ENCODE measurements around the gene PRKCA. TPM values are rescaled to one million over a fixed set of nuclear protein-coding genes. Genes with fewer than 3 reads are reported as not detected.

Gene PRKCA
- total RNA-seq, 2 experiments from 2014 or later: 63.1 to 68.9 TPM

GRCh38 chr17:66524877-66525276 is 222.5 kb downstream of the PRKCA start:
- peaks cover 16% of the 10 kb centered on the region for H3K36me3 Mint-ChIP-seq
- no peaks in the 10 kb centered on the region for H3K27me3 Mint-ChIP-seq
- ATAC-seq (peak; percentile 51), DNase-seq (no peak)
- peaks cover 61% of the 10 kb centered on the region for H3K4me1 Mint-ChIP-seq
- no peaks in the 10 kb centered on the region for H3K9me3 Mint-ChIP-seq (ENCODE audit: low read depth)
- H3K4me3 Mint-ChIP-seq: no peak overlapping the region
- peak overlapping the region; percentile 56 for H3K27ac Mint-ChIP-seq
- CTCF ChIA-PET: interaction anchor here (0.9 to 1.2 kb wide), 2 partner anchors 11 to 23 kb away, joined by 3 to 4 read pairs; no protein-coding TSS in a partner anchor

- ATAC-seq: no peak
- Mint-ChIP-seq H3K27ac (no peak overlapping the region), H3K27me3 (no peaks in the 10 kb centered on the region), H3K4me3 (no peak overlapping the region), H3K4me1 (peaks cover 61% of the 10 kb centered on the region), H3K9me3 (ENCODE audit: low read depth) (no peaks in the 10 kb centered on the region), H3K36me3 (peaks cover 19% of the 10 kb centered on the region)
- CTCF ChIA-PET: interaction anchor here (0.9 to 1.2 kb wide), 2 partner anchors 10 to 23 kb away, joined by 3 to 4 read pairs; no protein-coding TSS in a partner anchor
- DNase-seq: no peak
Observed at GRCh38 chr17:66525338-66525737, 222.9 kb downstream of the PRKCA start.

- Mint-ChIP-seq H3K27ac (peak overlapping the region; percentile 3), H3K4me1 (peaks cover 54% of the 10 kb centered on the region), H3K27me3 (no peaks in the 10 kb centered on the region), H3K36me3 (peaks cover 19% of the 10 kb centered on the region), H3K4me3 (no peak overlapping the region), H3K9me3 (ENCODE audit: low read depth) (no peaks in the 10 kb centered on the region)
- DNase-seq (peak; percentile 58), ATAC-seq (no peak)
- CTCF ChIA-PET: no interaction called here
Observed at GRCh38 chr17:66526827-66527226, 224.4 kb downstream of the PRKCA start.

- peaks cover 49% of the 10 kb centered on the region for H3K4me1 Mint-ChIP-seq
- CTCF ChIA-PET: interaction anchor here (0.7 kb wide), 1 partner anchor 40 kb away, joined by 4 read pairs; no protein-coding TSS in a partner anchor
- no peak for ATAC-seq
Observed at GRCh38 chr17:66527335-66527734, 224.9 kb downstream of the PRKCA start.

GRCh38 chr17:66531851-66532295 is 229.5 kb downstream of the PRKCA start:
- H3K36me3 Mint-ChIP-seq: peaks cover 15% of the 10 kb centered on the region
- no peak overlapping the region for H3K4me3 Mint-ChIP-seq
- DNase-seq (no peak), ATAC-seq (no peak)
- CTCF ChIA-PET: interaction anchor here (0.8 kb wide), 1 partner anchor 10 kb away, joined by 3 read pairs; no protein-coding TSS in a partner anchor
- H3K9me3 Mint-ChIP-seq (ENCODE audit: low read depth): no peaks in the 10 kb centered on the region
- H3K4me1 Mint-ChIP-seq: peaks cover 24% of the 10 kb centered on the region
- H3K27ac Mint-ChIP-seq: no peak overlapping the region
- no peaks in the 10 kb centered on the region for H3K27me3 Mint-ChIP-seq

More at GRCh38 chr17:66527335-66527734, 224.9 kb downstream of the PRKCA start:
- Mint-ChIP-seq H3K27ac (no peak overlapping the region), H3K27me3 (no peaks in the 10 kb centered on the region), H3K36me3 (peaks cover 19% of the 10 kb centered on the region), H3K4me3 (no peak overlapping the region), H3K9me3 (ENCODE audit: low read depth) (no peaks in the 10 kb centered on the region)
- DNase-seq: no peak

GRCh38 chr17:66533572-66533971 is 231.2 kb downstream of the PRKCA start:
- no peak overlapping the region for H3K27ac Mint-ChIP-seq
- CTCF ChIA-PET: no interaction called here
- no peak overlapping the region for H3K4me3 Mint-ChIP-seq
- no peaks in the 10 kb centered on the region for H3K27me3 Mint-ChIP-seq
- peaks cover 18% of the 10 kb centered on the region for H3K4me1 Mint-ChIP-seq
- ATAC-seq (no peak), DNase-seq (no peak)
- no peaks in the 10 kb centered on the region for H3K9me3 Mint-ChIP-seq (ENCODE audit: low read depth)
- H3K36me3 Mint-ChIP-seq: peaks cover 14% of the 10 kb centered on the region

GRCh38 chr17:66533986-66534385 is 231.6 kb downstream of the PRKCA start:
- Mint-ChIP-seq H3K4me1 (peaks cover 18% of the 10 kb centered on the region), H3K4me3 (no peak overlapping the region), H3K9me3 (ENCODE audit: low read depth) (no peaks in the 10 kb centered on the region), H3K27me3 (no peaks in the 10 kb centered on the region), H3K27ac (no peak overlapping the region), H3K36me3 (peaks cover 12% of the 10 kb centered on the region)
- ATAC-seq: no peak
- DNase-seq: no peak
- CTCF ChIA-PET: no interaction called here

GRCh38 chr17:66535611-66536010 is 233.2 kb downstream of the PRKCA start:
- CTCF ChIA-PET: interaction anchor here (1.6 kb wide), 1 partner anchor 11 kb away, joined by 3 read pairs; no protein-coding TSS in a partner anchor

GRCh38 chr17:66537502-66537901 is 235.1 kb downstream of the PRKCA start:
- H3K9me3 Mint-ChIP-seq (ENCODE audit: low read depth): no peaks in the 10 kb centered on the region
- no peak overlapping the region for H3K4me3 Mint-ChIP-seq

More at GRCh38 chr17:66535611-66536010, 233.2 kb downstream of the PRKCA start:
- ATAC-seq (no peak), DNase-seq (no peak)
- no peak overlapping the region for H3K4me3 Mint-ChIP-seq
- no peaks in the 10 kb centered on the region for H3K27me3 Mint-ChIP-seq
- H3K36me3 Mint-ChIP-seq: peaks cover 6% of the 10 kb centered on the region
- no peaks in the 10 kb centered on the region for H3K9me3 Mint-ChIP-seq (ENCODE audit: low read depth)
- H3K4me1 Mint-ChIP-seq: peaks cover 25% of the 10 kb centered on the region
- peak overlapping the region; percentile 7 for H3K27ac Mint-ChIP-seq

GRCh38 chr17:66538776-66539175 is 236.4 kb downstream of the PRKCA start:
- Mint-ChIP-seq H3K27ac (no peak overlapping the region), H3K27me3 (no peaks in the 10 kb centered on the region), H3K4me3 (no peak overlapping the region), H3K36me3 (peaks cover 13% of the 10 kb centered on the region), H3K4me1 (peaks cover 56% of the 10 kb centered on the region), H3K9me3 (ENCODE audit: low read depth) (no peaks in the 10 kb centered on the region)
- CTCF ChIA-PET: interaction anchor here (1.4 kb wide), 1 partner anchor 28 kb away, joined by 3 read pairs; no protein-coding TSS in a partner anchor
- no peak for ATAC-seq
- DNase-seq: no peak

More at GRCh38 chr17:66537502-66537901, 235.1 kb downstream of the PRKCA start:
- Mint-ChIP-seq H3K4me1 (peaks cover 44% of the 10 kb centered on the region), H3K27ac (no peak overlapping the region), H3K27me3 (no peaks in the 10 kb centered on the region), H3K36me3 (peaks cover 10% of the 10 kb centered on the region)
- ATAC-seq (no peak), DNase-seq (no peak)
- CTCF ChIA-PET: interaction anchor here (1.1 kb wide), 1 partner anchor 10 kb away, joined by 3 read pairs; no protein-coding TSS in a partner anchor

GRCh38 chr17:66540131-66540781 is 237.8 kb downstream of the PRKCA start:
- peaks cover 52% of the 10 kb centered on the region for H3K4me1 Mint-ChIP-seq
- peaks cover under 1% of the 10 kb centered on the region for H3K9me3 Mint-ChIP-seq (ENCODE audit: low read depth)
- peaks cover 16% of the 10 kb centered on the region for H3K36me3 Mint-ChIP-seq
- DNase-seq (no peak), ATAC-seq (no peak)
- no peak overlapping the region for H3K4me3 Mint-ChIP-seq
- H3K27ac Mint-ChIP-seq: no peak overlapping the region
- CTCF ChIA-PET: no interaction called here
- no peaks in the 10 kb centered on the region for H3K27me3 Mint-ChIP-seq

- Mint-ChIP-seq H3K36me3 (peaks cover 28% of the 10 kb centered on the region), H3K27me3 (no peaks in the 10 kb centered on the region), H3K4me1 (peaks cover 48% of the 10 kb centered on the region), H3K27ac (peak overlapping the region; percentile 62), H3K9me3 (ENCODE audit: low read depth) (peaks cover 4% of the 10 kb centered on the region), H3K4me3 (no peak overlapping the region)
- DNase-seq (no peak), ATAC-seq (peak; percentile 66)
- CTCF ChIA-PET: interaction anchor here (0.6 to 1.9 kb wide), 9 partner anchors 9 to 338 kb away, joined by 3 to 7 read pairs (median 4); no protein-coding TSS in a partner anchor
Observed at GRCh38 chr17:66541461-66542128, 239.2 kb downstream of the PRKCA start.

- peaks cover 29% of the 10 kb centered on the region for H3K36me3 Mint-ChIP-seq
- DNase-seq (peak; percentile 72), ATAC-seq (peak; percentile 88)
- peak overlapping the region; percentile 40 for H3K4me3 Mint-ChIP-seq
- H3K27me3 Mint-ChIP-seq: no peaks in the 10 kb centered on the region
- H3K27ac Mint-ChIP-seq: peak overlapping the region; percentile 76
- CTCF ChIA-PET: interaction anchor here (0.9 to 1.9 kb wide), 7 partner anchors 8 to 75 kb away, joined by 3 to 7 read pairs (median 4); no protein-coding TSS in a partner anchor
- H3K4me1 Mint-ChIP-seq: peaks cover 56% of the 10 kb centered on the region
- H3K9me3 Mint-ChIP-seq (ENCODE audit: low read depth): peaks cover 4% of the 10 kb centered on the region
Observed at GRCh38 chr17:66542129-66542966, 239.9 kb downstream of the PRKCA start.

Measured in activated CD8-positive, alpha-beta memory T cell treated with anti-CD3 and anti-CD28 coated beads, Interleukin-2, amount 10 ng/mL, durations not matched to agents 7 days and 5 days (primary cell).